ENCODE measurements around the gene CFL2.

DNA sequence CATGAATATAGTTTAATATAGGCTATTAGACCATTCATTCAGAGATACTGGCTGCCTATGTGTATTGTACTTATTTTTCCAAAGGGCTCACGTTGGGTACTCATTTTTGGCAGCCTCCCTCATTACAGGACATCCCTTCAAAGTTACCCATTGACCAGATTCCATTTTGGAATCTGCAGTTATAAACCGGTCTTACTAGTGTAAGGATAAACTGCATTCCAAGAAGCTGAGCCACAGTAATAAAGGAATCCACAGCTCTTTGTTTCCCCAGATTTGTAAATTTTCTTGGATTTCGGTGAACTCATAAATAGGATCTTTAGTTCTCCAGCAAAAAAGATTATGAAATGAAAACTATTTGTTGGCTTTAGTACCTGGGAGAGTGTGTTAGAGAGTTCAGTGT lies 18.9 kb upstream of the CFL2 start:
- TF ChIP-seq, protein P1, sequence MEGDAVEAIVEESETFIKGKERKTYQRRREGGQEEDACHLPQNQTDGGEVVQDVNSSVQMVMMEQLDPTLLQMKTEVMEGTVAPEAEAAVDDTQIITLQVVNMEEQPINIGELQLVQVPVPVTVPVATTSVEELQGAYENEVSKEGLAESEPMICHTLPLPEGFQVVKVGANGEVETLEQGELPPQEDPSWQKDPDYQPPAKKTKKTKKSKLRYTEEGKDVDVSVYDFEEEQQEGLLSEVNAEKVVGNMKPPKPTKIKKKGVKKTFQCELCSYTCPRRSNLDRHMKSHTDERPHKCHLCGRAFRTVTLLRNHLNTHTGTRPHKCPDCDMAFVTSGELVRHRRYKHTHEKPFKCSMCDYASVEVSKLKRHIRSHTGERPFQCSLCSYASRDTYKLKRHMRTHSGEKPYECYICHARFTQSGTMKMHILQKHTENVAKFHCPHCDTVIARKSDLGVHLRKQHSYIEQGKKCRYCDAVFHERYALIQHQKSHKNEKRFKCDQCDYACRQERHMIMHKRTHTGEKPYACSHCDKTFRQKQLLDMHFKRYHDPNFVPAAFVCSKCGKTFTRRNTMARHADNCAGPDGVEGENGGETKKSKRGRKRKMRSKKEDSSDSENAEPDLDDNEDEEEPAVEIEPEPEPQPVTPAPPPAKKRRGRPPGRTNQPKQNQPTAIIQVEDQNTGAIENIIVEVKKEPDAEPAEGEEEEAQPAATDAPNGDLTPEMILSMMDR (IDR thresholded peaks at IDR 0.05), result no peak
- no peak for TF ChIP-seq POLR2A (IDR thresholded peaks at IDR 0.05)

Measured in ovary (tissue), 3 donors.